ENCODE measurements around the gene RPL10A.
A peak's percentile ranks its signal among the peaks of the same experiment; 100 is the strongest.
"Not testable (repeated sequence)": the region's sequence is repeated elsewhere in the genome, so short reads cannot be mapped to it uniquely, and the experiment has no call there.

RPL10A gene

DNA sequence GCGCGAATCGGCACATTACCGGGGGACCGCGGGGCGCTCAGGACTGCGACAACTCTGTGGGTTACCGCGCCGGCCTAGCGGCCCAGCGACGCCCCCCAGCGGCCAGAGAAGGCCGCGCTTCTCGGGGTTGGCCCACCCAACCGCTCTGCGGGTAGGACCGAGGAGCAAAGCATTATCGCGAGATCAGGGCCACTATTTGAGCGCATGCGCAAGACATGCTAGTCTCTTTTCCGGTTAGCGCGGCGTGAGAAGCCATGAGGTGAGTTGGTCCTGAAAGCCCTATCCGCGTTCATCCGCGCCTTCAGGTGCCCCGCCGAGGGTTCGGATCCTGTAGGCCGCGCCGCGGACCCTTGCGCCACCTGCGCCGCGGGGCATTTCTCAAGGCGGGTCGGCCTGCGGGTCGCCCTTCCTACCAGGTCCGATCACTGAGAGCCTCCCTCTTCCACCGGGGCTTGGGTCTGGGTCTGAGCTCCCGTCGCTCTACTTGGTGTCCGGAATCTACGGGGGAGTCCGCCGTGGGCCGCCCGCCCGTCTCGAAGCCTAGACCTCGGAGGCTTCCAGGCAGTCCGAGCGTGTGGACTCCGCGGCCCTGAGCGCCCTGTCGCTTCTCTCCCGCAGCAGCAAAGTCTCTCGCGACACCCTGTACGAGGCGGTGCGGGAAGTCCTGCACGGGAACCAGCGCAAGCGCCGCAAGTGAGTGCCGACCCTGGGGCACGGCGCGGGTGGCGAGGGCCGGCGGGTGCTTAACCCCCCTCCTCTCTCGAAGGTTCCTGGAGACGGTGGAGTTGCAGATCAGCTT, at the start of gene RPL10A:
Gene RPL10A (plus strand): TSS at position 221 of the 799 bp plus-strand sequence. CDS start 34 bp downstream, at position 255.
- DNase-seq: peak; percentile 91

DNA sequence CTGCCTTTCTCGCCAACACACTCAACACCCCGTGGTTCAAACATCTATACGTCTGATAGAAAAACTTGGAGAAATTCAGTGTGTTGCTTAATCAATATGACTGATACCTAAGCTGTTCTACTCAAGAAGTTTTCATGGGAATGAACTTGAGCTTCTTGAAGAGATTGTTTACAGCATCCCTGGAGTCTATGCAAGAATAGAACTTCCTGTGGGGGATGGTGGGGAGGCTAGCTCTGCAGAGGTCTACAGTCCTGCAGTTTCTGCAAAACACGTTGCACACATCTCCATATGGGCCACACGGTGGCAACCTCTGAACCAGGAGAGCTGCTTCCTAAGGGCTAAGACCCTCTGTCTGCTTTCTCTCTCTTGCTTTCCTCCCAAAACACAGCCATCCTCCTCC, 48.8 kb upstream of the RPL10A start:
- no peak for DNase-seq

DNA sequence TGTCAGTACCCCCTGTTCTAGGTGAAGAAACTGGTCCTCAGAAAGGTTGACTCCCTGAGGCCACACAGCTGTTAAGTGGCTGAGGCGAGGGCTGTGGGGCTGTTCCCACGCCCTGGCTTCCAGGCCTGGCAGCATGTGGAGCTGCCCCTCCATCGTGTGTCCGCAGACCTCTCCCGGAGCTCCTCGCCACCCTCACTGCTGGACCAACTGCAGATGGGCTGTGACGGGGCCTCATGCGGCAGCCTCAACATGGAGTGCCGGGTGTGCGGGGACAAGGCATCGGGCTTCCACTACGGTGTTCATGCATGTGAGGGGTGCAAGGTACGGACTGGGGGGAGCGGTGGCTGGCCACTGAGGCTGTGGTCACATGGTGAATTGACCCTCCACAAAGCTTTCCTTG, 48.2 kb upstream of the RPL10A start:
- DNase-seq: no peak

DNA sequence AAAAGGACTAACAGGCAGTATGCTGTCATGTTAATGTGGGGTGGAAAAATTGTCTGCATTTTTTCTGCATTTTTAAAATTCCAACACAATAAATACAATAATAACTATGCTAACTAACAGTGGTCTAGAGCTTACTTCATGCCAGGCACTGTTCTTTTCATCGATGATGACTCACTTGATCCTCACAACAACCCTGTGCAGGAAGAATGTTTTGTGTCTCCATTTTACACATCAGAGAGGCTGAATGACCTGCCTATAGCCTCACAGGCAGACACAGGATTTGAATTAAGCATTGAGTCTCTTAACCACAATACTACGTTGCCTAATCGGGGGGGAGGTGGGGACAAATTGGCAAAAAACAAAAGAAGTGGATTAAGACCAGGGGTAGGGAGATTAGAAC, 42.9 kb upstream of the RPL10A start:
- DNase-seq: no peak

DNA sequence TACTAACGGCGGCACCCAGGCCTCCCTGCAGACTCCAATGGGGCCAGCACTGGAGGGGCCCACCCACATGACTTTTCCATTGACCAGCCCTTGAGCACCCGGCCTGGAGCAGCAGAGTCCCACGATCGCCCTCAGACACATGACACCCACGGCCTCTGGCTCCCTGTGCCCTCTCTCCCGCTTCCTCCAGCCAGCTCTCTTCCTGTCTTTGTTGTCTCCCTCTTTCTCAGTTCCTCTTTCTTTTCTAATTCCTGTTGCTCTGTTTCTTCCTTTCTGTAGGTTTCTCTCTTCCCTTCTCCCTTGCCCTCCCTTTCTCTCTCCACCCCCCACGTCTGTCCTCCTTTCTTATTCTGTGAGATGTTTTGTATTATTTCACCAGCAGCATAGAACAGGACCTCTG, 42.1 kb upstream of the RPL10A start:
- DNase-seq: no peak

DNA sequence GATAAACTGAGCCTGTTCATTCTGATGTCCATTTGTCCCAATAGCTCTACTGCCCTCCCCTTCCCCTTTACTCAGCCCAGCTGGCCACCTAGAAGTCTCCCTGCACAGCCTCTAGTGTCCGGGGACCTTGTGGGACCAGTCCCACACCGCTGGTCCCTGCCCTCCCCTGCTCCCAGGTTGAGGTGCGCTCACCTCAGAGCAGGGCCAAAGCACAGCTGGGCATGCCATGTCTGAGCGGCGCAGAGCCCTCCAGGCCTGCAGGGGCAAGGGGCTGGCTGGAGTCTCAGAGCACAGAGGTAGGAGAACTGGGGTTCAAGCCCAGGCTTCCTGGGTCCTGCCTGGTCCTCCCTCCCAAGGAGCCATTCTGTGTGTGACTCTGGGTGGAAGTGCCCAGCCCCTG, 40.8 kb upstream of the RPL10A start:
- DNase-seq: no peak

DNA sequence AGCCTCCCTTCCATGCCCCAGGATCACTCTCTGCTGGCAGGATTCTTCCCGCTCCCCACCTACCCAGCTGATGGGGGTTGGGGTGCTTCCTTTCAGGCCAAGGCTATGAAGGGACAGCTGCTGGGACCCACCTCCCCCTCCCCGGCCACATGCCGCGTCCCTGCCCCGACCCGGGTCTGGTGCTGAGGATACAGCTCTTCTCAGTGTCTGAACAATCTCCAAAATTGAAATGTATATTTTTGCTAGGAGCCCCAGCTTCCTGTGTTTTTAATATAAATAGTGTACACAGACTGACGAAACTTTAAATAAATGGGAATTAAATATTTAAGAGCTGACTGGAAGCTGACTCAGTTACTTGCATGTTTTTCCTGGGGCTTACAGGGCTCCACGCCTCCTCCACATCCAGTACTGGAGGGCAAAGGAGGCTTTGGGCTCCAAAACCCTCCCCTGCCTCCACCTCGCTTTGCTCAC, 40.3 kb upstream of the RPL10A start:
- no peak for DNase-seq

DNA sequence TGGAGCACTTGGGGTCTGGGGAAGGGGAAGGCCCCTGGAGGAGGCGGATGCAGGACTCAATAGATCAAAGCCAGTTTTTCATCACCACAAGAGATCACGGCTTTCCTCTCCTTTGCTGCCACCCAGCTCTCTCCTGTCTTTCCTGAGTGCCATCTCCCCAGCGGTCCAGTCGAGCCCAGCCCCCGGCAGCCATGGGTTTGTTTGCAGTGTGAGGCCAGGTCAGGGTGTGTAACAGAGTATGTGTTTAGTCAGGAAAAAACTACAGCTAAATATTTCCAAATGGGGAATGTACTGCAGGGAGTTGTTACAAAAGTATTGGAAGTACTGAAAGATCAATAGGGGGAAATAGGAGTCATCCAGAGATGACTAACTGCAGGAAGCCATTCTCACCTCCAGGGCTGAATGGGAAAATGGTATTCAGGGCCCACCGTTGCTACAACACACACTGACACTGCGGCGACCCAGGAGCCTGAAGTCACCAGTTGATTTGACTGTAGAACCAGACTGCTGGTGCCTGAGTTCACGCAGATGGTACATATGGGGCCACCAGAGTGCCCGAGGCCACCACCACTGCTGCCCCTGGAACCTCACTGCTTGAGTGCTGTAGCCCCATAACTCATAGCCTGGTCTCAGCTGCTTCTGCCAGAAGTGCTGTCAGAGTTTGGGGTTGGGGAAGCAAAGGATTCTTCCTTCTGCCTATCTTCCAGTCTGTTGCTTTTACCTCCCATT, 39.6 kb upstream of the RPL10A start:
- DNase-seq: no peak

DNA sequence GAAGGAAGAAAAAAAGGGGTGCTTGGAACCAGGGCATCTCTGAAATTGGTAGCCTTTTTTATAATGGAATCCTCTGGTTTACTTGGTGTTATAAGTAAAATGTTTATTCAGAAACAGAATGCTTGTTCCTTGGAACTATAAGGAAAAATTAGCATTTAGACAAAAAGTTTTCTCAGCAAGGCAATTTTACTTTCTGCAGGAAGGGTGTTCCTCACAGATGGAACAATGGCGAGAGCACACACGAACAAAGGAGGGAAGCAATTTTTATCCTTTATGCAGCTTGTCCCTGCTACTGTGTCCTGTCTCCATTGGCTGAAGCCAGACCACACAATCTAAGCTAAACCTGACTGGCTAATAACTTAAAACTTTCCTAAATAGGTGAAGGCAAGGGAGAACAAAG, 38.7 kb upstream of the RPL10A start:
- no peak for DNase-seq

DNA sequence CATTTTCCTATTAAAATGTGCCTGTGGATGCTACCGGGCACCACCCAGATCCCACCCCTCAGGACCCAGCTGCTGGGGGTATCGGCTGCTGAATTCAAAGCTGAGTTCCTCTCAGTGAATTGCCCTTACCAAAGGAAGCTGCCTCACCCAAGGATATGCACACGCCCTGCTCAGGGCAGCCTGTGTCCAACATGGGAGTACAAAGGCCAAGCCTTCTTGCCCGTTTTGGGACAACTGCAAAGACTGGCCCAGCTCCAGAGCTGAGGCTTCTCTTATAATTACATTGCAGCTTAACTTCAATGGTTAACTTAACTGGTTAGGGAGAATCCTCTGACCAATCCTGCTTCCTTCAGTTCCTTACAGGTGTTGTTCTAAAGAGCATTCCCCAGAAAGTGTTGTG, 35.9 kb upstream of the RPL10A start:
- no peak for DNase-seq

DNA sequence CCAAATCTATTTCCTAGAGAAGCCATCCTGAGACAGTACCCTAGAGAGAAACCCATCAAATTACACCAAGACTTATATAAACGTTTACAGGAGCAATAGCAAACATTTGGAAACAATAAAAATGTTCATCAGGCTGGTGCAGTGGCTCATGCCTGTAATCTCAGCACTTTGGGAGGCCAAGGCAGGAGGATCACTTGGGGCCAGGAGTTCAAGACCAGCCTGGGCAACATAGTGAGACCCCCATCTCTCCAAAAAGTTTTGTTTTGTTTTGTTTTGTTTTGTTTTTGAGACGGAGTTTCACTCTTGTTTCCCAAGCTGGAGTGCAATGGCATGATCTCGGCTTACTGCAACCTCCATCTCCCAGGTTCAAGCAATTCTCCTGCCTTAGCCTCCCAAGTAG, 35.5 kb upstream of the RPL10A start:
- not testable (repeated sequence) for DNase-seq

DNA sequence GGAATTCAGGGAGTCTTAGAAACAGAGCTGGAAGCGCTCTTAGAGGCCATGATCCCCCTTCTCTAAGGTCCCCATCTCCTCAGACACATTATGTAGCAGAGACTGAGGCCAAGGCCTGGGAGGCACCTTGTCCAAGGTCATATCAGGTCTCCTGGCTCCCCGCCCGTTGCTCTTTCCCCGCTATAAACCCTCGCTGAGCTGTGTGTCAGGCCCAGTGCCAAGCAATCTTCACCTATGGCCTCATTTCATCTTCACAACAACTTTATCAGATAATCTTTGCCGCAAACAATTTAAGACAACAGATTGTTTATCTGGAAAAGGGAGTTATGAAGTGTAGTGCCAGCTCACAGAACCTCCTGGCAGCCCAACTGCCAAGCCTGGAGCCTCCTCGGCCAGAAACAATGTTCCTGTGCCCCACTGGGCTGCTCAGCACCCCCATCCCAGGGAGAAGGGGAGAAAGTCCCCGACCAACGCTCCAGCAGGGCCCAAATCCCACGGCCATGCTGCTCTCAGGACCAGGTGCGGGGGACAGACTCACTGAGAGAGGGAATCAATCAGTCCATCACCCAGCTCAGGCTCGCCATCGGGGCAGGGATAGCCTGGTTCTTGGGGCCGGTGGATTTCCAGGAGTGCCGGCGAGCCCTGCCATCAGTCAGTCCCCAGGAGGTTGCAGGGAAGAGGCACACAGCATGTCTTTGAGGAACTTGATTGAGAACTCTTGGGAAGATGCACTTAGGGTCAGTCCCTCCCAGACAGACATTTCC, 32.9 kb upstream of the RPL10A start:
- DNase-seq: peak; percentile 18

DNA sequence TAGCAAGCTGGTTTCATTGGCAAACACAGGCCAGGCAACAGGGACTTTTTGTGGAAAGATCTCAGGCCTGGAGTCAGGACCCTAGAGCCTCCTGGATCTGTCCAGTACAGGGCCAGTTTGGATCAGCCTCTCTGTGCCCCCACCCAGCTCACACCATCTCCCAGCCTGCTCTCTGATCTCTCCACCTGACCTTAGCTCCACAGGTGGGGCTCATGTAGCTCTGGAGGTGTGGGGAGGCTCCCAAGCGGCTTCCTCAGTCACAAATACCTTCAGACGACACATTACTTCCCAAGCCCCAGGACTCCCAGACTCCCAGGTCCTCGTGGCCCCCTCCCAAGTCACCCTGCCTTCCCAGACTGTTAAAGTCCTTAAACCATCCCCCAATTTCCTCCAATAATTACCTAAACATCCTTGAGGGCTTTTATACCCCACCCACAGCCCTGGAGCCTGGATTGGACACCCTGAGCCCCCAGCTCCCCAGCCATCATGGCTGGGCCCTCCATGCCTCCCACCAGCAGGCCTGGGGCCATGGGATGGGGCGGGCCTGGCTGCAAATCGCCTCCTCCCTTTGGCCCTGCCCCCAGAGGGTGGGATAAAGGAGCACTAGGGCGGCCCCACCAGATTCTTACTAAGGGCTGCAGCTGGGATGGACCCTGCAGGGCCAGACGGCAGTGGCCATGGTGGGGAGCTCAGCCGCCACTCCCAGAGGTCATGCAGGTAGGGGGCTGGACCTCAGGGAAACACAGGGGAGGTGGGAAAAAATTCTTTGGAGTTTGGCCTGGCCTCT, 31.9 kb upstream of the RPL10A start:
- no peak for DNase-seq

DNA sequence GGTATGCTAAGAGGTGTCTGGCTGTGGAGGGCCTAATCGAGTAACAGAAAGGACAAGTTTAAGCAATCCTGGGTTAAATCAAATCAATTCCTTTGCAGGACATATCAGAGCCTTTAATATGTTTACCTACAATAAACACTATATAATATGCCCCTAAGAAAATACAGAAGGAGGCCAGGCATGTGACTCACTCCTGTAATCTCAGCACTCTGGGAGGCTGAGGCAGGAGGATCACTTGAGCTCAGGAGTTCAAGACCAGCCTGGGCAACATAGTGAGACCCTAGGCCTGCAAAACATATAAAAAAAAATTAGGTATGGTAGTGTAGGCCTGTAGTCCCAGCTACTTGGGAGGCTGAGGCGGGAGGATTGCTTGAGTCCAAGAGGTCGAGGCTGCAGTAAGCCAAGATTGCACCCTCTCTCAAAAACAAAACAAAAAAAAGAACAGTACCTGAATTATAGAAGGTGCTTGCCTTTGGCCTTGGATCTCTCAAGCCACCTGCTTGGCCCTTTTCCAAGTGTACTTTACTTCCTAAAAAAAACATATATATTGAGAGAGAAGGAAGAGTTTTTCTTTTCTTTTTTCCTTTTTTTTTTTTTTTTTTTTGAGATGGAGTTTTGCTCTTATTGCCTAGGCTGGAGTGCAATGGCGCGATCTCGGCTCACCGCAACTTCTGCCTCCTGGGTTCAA, 29.7 kb upstream of the RPL10A start:
- not testable (repeated sequence) for DNase-seq

DNA sequence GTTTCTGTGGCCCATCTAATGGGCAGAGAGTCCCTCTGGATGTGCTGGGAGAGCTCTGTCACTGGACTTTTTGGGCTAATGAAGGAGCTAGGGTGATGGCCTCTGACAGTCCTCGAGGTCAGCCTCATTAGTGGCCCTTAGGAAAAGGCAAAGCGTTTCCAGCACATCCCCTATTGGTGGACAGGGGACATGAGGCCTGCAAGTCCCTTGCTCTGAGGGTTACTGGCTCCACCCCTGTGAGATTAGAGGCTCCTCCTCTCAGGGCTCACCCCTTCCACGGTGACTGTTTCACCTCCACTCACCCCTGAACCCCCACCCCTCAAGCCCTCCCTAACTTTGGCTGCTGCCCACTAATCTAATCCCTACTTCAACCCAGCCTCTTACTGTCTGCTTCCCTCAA, 28.9 kb upstream of the RPL10A start:
- no peak for DNase-seq

- no peak for DNase-seq
Measured at GRCh38 chr6:35441205-35441604, 27.0 kb upstream of the RPL10A start.

DNA sequence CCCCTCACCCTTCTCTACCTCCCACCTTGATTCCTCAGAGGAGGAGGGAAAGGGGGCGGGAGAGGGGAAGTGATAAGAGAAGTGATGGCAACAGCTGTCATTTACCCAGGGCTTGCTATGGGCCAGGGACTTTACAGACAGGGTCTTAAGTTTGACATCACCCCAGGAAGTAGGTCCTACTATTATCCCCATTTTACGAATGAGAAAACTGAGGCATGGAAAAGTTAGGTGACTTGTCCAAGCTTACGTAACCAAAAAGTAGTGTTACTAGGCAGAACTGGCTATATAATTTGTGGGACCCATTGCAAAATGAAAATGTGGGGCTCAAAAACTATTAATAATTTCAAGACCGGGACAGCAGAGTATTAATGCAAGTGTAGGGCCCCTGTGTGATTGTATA, 26.6 kb upstream of the RPL10A start:
- no peak for DNase-seq

DNA sequence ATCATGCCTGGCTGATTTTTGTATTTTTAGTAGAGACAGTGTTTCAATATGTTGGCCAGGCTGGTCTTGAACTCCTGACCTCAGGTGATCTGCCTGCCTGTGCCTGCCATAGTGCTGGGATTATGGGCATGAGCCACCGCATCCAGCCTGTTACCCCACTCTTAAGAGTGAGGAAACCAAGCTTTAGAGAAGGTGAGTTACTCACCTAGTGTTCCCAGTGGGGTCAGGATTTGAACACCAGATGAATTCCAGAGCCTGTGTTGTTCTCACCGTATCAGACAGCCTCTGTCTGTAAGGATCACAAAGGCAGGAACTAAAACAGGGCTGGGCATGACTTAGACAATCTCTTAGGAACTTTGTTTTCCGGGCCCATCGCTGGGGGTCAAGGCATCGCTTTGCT, 25.5 kb upstream of the RPL10A start:
- no peak for DNase-seq

DNA sequence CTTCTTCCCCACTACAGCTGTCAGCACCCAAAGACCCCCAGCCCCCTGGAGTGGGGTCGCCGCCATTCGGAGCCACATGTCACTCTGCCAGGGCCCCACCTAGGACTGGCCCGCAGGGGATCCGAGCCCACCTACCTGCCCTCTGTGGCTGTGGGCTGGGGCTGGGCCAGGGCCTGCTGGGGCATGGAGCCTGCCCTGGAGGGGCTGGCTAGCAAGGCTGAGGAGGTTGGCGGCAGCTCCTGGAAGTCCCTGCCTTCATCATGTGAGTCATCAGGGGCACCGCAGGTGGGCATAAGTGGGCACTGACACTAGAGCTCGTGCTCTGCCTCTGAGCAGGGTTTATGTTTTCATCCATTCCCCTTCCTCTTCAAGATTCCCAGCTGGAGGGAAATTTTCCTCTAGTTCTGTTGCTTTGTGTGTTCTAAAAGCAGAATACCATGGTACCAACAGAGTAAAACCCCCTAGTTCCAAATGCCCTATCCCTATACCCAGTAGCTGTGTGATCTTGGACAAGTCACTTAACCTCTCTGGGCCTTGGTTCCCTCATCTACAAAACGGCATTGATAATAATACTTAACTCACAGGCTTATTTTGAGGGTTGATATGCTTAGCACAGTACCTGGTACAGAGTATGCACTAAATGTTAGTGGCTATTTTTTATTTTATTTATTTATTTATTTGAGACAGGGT, 24.7 kb upstream of the RPL10A start:
- no peak for DNase-seq

DNA sequence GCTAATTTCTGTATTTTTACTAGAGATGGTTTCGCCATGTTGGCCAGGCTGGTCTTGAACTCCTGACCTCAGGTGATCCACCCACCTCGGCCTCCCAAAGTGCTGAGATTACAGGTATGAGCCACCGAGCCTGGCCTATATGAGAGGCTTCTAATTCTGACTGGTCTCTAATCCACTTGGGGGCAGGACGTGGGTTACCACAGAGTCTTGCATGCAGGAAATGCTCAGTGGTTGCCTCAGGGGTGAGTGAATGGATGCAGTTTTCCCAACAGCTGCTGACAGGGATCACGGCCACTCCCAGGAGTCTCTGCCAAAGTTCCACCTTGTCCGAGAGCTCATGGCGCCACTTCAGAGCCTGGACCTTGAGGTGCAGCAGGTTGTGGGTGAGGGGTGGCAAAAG, 22.5 kb upstream of the RPL10A start:
- DNase-seq: no peak

- DNase-seq: peak; percentile 18
Measured at GRCh38 chr6:35448191-35448590, 20.0 kb upstream of the RPL10A start.

Measured in DMS 273 treated with DMSO at 0.1 percent for 48 hours (cell line).